ENCODE measurements around the gene WDR27. TPM values are rescaled to one million over a fixed set of nuclear protein-coding genes. Genes with fewer than 3 reads are reported as not detected.

Gene WDR27
- total RNA-seq, 1 donor from 2014 or later: 41.5 TPM

GRCh38 chr6:169429001-169429400 lies 272.8 kb downstream of the WDR27 start:
- peak overlapping the region; percentile 88 for H3K27ac ChIP-seq
- intact Hi-C loops (cut with DNase I): no loop called here

DNA sequence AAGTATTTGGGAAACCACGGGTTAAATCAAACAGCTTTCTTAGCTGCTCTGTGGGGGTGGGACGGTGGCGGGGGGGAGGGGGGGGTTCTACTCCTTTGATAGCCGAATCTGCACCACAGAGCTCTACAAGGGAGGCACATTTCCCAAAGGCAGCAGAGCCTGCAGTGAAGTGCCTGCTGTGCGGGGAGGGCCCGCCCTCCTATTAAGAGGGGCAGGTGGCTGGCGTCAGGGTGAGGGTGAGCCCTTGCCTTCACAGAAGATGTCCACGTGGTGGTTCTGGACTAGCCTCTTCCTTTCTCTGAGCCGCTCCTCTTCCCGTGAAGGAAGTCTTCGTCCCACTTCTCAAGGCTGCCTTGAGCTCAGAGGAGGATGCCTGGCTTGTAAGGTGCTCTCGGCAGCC lies 273.3 kb downstream of the WDR27 start:
- Histone ChIP-seq H3K4me3 (no peak overlapping the region), H3K27ac (peak overlapping the region; percentile 88), H3K4me1 (peaks cover 7% of the 10 kb centered on the region), H3K36me3 (no peaks in the 10 kb centered on the region), H3K9me3 (peaks cover 5% of the 10 kb centered on the region), H3K27me3 (no peaks in the 10 kb centered on the region)
- DNase-seq (ENCODE audit: extremely low spot score in 2 of 2): no peak
- intact Hi-C loops (cut with DNase I): no loop called here
- no peak for TF ChIP-seq POLR2A (IDR thresholded peaks at IDR 0.05)
- TF ChIP-seq, protein P1, sequence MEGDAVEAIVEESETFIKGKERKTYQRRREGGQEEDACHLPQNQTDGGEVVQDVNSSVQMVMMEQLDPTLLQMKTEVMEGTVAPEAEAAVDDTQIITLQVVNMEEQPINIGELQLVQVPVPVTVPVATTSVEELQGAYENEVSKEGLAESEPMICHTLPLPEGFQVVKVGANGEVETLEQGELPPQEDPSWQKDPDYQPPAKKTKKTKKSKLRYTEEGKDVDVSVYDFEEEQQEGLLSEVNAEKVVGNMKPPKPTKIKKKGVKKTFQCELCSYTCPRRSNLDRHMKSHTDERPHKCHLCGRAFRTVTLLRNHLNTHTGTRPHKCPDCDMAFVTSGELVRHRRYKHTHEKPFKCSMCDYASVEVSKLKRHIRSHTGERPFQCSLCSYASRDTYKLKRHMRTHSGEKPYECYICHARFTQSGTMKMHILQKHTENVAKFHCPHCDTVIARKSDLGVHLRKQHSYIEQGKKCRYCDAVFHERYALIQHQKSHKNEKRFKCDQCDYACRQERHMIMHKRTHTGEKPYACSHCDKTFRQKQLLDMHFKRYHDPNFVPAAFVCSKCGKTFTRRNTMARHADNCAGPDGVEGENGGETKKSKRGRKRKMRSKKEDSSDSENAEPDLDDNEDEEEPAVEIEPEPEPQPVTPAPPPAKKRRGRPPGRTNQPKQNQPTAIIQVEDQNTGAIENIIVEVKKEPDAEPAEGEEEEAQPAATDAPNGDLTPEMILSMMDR (IDR thresholded peaks at IDR 0.05): no peak
- no peak for TF ChIP-seq POLR2AphosphoS5 (IDR thresholded peaks at IDR 0.05; ENCODE audit: insufficient read depth in 1 of 2, low read depth in 1 of 2)

More at GRCh38 chr6:169429001-169429400, 272.8 kb downstream of the WDR27 start:
- H3K9me3 ChIP-seq: peaks cover 5% of the 10 kb centered on the region
- H3K36me3 ChIP-seq: no peaks in the 10 kb centered on the region
- no peak overlapping the region for H3K4me3 ChIP-seq
- H3K27me3 ChIP-seq: no peaks in the 10 kb centered on the region
- no peak for DNase-seq (ENCODE audit: extremely low spot score in 2 of 2)
- TF ChIP-seq POLR2A (IDR thresholded peaks at IDR 0.05) (no peak), POLR2AphosphoS5 (IDR thresholded peaks at IDR 0.05; ENCODE audit: insufficient read depth in 1 of 2, low read depth in 1 of 2) (no peak)
- TF ChIP-seq, protein P1 (IDR thresholded peaks at IDR 0.05): no peak
- peaks cover 7% of the 10 kb centered on the region for H3K4me1 ChIP-seq

DNA sequence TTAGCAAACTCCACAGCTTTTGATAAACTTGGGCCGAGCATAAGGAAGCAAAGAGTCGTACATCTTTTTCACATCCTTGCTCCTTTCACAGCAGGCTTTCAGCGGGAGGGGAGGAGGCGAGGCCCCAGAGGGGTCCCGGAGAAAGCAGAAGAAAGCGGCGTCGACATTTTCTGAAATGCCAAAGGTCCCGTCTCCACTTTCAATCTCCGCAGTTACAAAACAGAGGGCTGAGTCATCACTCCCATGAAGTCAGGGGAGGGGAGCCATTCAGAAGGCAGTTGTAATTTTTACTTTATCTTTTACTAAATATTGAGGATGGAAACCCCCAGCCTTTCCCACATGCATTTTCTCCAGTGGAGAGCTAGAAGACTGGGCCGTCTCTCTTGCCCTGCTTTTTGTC lies 274.0 kb downstream of the WDR27 start:
- Histone ChIP-seq H3K9me3 (peaks cover 5% of the 10 kb centered on the region), H3K36me3 (no peaks in the 10 kb centered on the region), H3K4me1 (peaks cover 7% of the 10 kb centered on the region), H3K27ac (peak overlapping the region; percentile 88), H3K4me3 (no peak overlapping the region), H3K27me3 (no peaks in the 10 kb centered on the region)
- DNase-seq (ENCODE audit: extremely low spot score in 2 of 2): no peak
- TF ChIP-seq POLR2AphosphoS5 (IDR thresholded peaks at IDR 0.05; ENCODE audit: insufficient read depth in 1 of 2, low read depth in 1 of 2) (no peak), POLR2A (IDR thresholded peaks at IDR 0.05) (no peak)
- TF ChIP-seq, protein P1 (IDR thresholded peaks at IDR 0.05): no peak
- intact Hi-C loops (cut with DNase I): no loop called here

GRCh38 chr6:169426611-169427010 lies 275.2 kb downstream of the WDR27 start:
- H3K27ac ChIP-seq: peak overlapping the region; percentile 88
- peaks cover 7% of the 10 kb centered on the region for H3K4me1 ChIP-seq
- H3K4me3 ChIP-seq: no peak overlapping the region
- H3K36me3 ChIP-seq: no peaks in the 10 kb centered on the region
- TF ChIP-seq, protein P1 (IDR thresholded peaks at IDR 0.05): no peak
- TF ChIP-seq POLR2AphosphoS5 (IDR thresholded peaks at IDR 0.05; ENCODE audit: insufficient read depth in 1 of 2, low read depth in 1 of 2) (no peak), POLR2A (IDR thresholded peaks at IDR 0.05) (no peak)
- intact Hi-C loops (cut with DNase I): no loop called here
- H3K27me3 ChIP-seq: no peaks in the 10 kb centered on the region
- H3K9me3 ChIP-seq: peaks cover 5% of the 10 kb centered on the region
- DNase-seq (ENCODE audit: extremely low spot score in 2 of 2): no peak

DNA sequence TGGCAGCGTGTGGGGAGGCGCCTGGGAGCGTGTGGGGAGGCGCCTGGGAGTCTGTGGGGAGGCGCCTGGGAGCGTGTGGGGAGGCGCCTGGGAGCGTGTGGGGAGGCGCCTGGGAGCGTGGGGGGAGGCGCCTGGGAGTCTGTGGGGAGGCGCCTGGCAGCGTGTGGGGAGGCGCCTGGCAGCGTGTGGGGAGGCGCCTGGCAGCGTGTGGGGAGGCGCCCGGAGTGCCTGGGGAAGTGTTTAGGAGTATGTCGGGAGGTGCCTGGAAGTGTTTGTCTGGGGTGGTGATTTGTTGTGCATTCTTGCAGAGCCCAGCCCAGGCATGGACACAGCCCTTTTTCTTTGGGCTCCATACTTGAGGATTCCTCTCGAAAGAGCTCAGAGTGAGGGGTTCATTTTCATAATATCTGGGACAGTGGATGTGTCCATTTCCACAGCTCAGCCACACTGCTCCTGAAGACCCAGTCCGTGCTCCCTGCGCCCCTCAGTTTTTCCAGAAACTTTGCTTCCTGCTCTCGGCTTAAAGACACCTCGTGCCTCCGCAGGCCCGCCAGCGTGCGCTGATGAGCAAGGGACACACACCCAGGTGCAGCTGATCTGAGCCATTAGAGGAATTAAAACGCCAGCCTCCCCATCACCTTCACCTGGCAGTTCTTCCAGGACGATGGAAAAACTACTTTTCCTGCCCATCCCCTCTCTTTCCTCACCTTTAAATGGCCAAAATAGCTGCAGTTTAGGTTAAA lies 276.0 kb downstream of the WDR27 start:
- no peak overlapping the region for H3K4me3 ChIP-seq
- peaks cover 7% of the 10 kb centered on the region for H3K4me1 ChIP-seq
- no peaks in the 10 kb centered on the region for H3K36me3 ChIP-seq
- TF ChIP-seq POLR2A (IDR thresholded peaks at IDR 0.05): no peak
- no peak for TF ChIP-seq POLR2AphosphoS5 (IDR thresholded peaks at IDR 0.05; ENCODE audit: insufficient read depth in 1 of 2, low read depth in 1 of 2)
- TF ChIP-seq, protein P1 (IDR thresholded peaks at IDR 0.05): no peak
- H3K27ac ChIP-seq: no peak overlapping the region
- H3K9me3 ChIP-seq: no peaks in the 10 kb centered on the region
- intact Hi-C loops (cut with DNase I): no loop called here
- no peak for DNase-seq (ENCODE audit: extremely low spot score in 2 of 2)
- no peaks in the 10 kb centered on the region for H3K27me3 ChIP-seq
